IPS DF 19.7 (cell line): ENCODE data around the gene ARHGAP30.
A peak's percentile ranks its signal among the peaks of the same experiment; 100 is the strongest.
"Not testable (repeated sequence)": the region's sequence is repeated elsewhere in the genome, so short reads cannot be mapped to it uniquely, and the experiment has no call there.

Experiments
- DNase-seq: peaks from one replicate; pipeline ENCODE4 v3.0.0-alpha.2; 2013; ENCODE audit warnings: low read depth, low spot score

The ARHGAP30 gene

GRCh38 chr1:161072751-161073449, 3.2 kb upstream of the ARHGAP30 start:
- DNase-seq, result no peak

DNA sequence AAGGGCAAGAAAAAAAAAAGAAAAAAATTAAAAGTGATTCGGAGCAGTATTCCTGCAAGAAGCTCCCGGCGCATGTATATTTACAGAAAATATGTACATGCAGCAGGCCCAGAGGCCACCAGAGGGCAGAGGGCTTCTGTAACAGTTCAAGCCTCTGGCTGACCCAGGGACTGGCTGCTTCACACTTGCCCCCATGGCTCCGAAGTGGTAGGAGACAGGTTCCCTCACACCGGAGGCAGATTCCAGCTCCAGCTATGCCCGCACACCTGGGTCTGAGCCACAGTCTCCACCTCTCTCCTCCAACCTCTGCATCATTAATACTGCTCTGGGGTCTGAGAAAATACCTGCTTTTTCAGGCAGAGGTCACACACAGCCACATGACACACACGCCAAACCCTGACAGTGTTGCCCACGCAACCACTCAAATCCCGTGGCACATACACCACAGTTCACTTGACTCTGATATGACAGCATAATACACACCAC, 2.2 kb upstream of the ARHGAP30 start:
- DNase-seq, result no peak

DNA sequence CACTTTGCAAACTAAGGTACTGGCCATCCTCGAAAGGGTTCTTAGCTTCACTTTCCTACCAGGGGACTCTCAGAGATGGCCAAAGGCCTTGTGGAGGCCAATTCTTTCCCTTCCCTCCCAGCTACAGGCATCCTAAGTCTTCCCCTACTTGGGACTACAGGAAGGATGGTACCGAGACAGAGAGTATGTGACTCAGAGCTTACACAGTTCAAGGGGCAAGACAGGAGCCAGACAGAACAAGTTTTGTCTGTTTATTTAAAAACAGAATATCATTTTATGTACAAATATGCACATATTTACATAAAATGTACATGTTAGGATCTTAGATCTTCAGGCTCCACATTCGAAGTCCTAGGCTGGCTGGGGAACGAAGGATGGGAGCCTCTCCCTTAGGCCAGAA, 1.1 kb upstream of the ARHGAP30 start:
- no peak for DNase-seq

DNA sequence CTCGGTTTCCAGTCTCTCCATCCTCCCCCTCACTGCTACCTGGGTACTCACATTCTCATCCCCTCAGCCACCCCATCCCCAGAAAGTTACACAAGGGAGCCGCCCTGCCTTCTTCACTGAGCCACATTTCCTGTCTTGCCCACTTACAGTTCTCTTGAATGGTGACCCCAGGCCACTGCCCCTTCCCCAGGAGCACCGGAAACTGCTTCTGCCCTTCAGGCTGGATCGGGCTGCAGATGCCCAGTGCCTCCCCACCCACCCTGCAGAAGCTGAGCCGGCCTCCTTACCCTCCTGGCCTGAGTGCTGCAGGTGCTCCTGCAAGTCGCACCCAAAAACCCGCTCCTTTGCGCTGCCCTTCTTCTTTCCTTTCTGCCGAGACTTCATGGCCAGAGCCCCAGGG, 450 bp downstream of the ARHGAP30 start:
- DNase-seq, result no peak

DNA sequence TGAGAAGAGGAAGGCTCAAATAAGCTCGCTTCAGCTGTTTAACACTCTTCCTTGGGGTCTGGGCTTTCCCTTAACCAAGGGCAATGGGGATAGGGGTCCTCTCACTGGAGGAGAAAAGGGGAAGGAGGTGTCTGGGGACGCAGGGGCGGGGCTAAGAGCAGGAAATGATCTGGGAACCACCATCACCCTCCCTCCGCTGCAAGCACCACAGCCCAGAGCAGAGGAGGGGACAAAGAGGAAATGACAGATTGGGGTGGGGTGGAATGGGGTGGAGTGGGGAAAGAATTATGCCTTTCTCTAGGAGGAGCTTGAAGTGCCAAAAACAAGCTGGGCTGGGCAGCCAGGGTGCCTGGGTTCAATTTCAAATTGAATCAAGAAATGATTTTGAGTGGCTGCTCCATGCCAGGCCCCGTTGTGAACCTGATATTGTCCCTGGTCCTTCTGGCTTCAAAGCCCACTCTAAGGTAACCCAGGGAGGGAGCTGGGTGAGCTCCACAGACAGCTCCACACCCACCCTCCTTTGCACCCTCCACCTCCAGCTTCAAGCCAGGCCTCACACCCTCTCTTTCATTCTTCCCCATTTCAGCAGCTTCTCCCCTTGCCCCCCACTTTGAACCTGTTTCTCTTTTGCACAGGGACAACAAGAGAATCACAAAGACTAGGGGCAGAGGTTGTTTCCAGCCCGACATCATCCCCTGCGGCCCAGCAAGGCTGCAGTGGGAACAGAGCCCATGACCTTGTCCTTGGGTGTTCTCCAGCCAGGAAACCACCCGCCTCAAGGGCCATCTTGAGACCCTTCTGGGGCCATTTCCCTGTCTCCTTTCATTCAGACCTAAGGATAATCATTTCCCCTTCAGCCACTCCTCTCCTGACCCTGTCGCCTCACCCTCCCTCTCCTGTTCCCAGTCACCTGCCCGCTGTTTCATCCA, 1.1 kb downstream of the ARHGAP30 start:
- DNase-seq, result no peak

DNA sequence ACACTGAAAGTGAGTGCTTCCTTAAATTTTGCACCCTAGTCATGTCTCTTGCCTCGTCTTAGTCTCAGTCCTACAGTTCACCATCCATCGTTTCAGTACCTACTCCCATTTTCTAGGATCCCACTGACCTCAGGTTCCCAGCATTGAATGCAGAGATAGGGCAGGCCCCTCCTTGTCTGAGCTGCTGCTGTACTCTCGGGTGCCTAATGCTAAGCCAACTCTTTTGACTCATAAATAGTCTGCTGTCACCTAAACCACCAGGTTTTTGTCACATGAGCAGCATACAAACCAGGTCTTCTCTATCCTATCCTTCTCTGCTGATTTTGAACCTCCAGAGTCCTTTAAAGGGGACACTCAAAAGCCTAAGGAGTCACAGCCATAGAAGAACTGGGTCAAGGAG, 3.0 kb downstream of the ARHGAP30 start:
- DNase-seq, result no peak

GRCh38 chr1:161065681-161066080, 4.0 kb downstream of the ARHGAP30 start:
- DNase-seq, result not testable (repeated sequence)

DNA sequence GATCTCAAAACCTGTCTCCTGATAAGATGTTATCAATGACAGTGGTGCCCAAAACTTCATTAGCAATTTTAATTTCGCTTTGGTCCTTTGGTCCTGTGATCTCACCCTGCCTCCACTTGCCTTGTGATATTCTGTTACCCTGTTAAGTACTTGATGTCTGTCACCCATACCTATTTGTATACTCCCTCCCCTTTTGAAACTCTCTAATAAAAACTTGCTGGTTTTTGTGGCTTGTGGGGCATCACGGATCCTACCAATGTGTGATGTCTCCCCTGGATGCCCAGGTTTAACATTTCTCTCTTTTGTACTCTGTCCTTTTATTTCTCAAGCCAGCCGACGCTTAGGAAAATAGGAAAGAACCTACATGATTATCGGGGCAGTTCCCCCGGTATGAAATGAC, 5.8 kb downstream of the ARHGAP30 start:
- DNase-seq, result not testable (repeated sequence)

DNA sequence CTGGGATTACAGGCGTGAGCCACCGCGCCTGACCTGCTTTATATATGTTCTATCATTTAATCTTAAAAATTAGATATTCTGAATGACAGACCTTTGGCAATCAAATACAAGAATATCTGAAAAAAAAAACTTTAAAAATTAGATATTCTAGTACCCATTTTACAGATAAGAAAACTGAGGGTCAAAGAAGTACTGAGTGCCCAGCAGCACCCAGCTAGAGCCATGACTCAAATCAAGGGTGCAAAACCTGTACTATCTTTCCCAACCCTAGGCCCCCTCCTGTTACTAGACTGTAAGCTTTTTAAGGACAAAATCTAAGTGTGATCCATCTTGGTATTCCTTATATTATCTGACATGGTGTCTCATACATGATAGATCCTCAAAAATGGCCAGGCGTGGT, 8.3 kb downstream of the ARHGAP30 start:
- DNase-seq, result no peak

- no peak for DNase-seq
These were observed 10.4 kb downstream of the ARHGAP30 start for GRCh38 chr1:161059293-161059692.

DNA sequence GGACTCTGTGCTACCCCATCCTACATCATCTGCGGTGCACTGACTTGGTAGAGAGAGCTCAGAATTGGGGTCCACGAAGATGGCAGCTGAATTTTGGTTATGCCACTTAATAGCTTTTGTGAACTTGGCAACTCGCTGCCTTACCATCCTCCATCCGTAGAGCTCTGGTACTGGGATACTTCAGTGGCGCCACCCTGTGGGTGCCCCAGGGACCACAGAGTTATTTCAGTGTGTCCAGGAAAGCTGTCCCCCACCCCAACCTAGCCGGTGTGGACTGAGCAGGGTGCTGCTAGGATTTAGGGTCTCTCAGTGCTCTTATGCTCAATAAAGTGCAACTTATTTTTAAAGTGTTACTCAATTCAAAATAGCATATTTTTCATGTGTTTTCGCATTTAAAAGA, 14.9 kb downstream of the ARHGAP30 start:
- DNase-seq, result no peak

- DNase-seq, result no peak
These were observed 15.5 kb downstream of the ARHGAP30 start for GRCh38 chr1:161054232-161054631.

DNA sequence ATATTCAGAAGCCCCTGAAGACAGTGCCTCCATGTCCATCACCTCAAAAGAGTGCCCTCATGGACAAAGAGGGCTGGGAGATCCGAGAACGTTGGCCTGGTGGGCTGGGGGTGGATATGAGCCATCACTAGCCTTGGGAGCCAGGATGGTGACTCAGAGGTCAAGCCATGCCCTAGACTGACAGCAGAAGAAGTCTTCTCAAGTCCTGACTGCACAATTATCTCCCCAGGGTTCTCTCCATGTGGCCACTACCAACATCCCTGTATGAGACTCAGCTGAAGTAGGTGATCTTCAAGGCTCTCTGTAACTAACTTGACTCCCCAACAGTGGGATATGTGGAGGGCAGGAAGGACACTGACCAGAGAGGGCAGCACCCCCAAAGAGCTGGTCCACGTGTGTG, 16.8 kb downstream of the ARHGAP30 start:
- DNase-seq, result no peak

GRCh38 chr1:161051219-161051618, 18.5 kb downstream of the ARHGAP30 start:
- no peak for DNase-seq

GRCh38 chr1:161048949-161049722, 20.6 kb downstream of the ARHGAP30 start:
- DNase-seq, result no peak

GRCh38 chr1:161047436-161048420, 22.0 kb downstream of the ARHGAP30 start:
- no peak for DNase-seq

GRCh38 chr1:161046605-161047228, 23.0 kb downstream of the ARHGAP30 start:
- no peak for DNase-seq

GRCh38 chr1:161045736-161046604, 23.7 kb downstream of the ARHGAP30 start, which contains the start of gene USF1:
USF1 (minus strand) TSS chr1:161045977; CDS start chr1:161043275, 2,702 bp downstream.
- peak; percentile 87 for DNase-seq
